Muscle layer of colon (tissue), 2 donors: Measurements from ENCODE around the gene FGF8.

ENCODE experiments used
- H3K27ac ChIP-seq: one replicate; pipeline ENCODE4 v1.7.0; 2013; ENCODE audit warnings: low read depth, mild to moderate bottlenecking, low read length, moderate library complexity
- H3K27me3 ChIP-seq, 2 donors: one replicate each; pipeline ENCODE4 v1.7.0; 2013; ENCODE audit warnings: low read length in 2 of 2, mild to moderate bottlenecking in 2 of 2; ENCODE audit not compliant: insufficient read depth in 2 of 2, control insufficient read depth in 1 of 2
- H3K36me3 ChIP-seq: one replicate; pipeline ENCODE4 v1.7.0; 2013; ENCODE audit warnings: mild to moderate bottlenecking, low read length; ENCODE audit not compliant: insufficient read depth
- H3K4me1 ChIP-seq: one replicate; pipeline ENCODE4 v1.7.0; 2013; ENCODE audit warnings: mild to moderate bottlenecking, low read length; ENCODE audit not compliant: insufficient read depth
- H3K4me3 ChIP-seq, 2 donors: one replicate each; pipeline ENCODE4 v1.7.0; 2013; ENCODE audit warnings: low read length in 2 of 2, low read depth in 1 of 2, mild to moderate bottlenecking in 1 of 2, moderate library complexity in 1 of 2
- H3K9ac ChIP-seq: one replicate; pipeline ENCODE4 v1.7.0; 2013; ENCODE audit warnings: low read length
- H3K9me3 ChIP-seq: one replicate; pipeline ENCODE4 v1.7.0; 2013; ENCODE audit warnings: mild to moderate bottlenecking, low read length
- donor health status: abdominal sarcoma.
- donor health status: Adenocarcinoma of cecum.

Gene FGF8

DNA sequence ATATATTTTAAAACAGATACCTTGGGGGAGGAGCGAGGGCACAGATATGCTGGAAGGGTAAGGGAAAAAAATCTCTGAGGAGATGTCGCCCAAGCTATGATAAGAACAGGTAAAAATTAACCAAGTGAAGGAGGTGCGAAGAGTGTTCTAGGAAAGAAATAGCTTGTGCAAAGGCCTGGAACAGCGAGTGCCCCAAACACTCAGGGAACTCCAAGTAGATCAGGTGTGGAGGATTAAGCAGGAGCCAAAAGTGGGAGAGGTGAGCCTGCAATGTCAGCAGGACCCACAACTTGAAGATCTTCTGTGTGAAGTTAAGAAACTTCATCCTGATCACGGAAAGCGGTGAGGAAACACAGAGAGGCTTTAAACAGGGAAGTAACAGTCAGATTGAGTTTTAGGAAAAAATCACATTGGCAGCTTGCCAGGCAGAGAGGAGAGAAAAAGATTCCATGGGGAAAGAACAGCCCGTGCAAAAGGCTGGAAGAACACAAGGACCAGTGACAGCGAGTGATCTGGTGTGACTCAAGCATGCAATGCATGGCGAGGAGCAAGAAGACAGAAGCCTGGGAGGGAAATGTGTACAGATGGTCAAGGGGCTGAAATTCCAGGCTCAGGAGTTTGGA lies 30.7 kb downstream of the FGF8 start:
- Histone ChIP-seq H3K36me3 (no peaks in the 10 kb centered on the region), H3K4me1 (no peaks in the 10 kb centered on the region), H3K9me3 (no peaks in the 10 kb centered on the region), H3K27ac (no peak overlapping the region), H3K27me3 (peaks cover 0 to 5% of the 10 kb centered on the region in 2 donors), H3K4me3 (no peak overlapping the region), H3K9ac (no peak overlapping the region)

DNA sequence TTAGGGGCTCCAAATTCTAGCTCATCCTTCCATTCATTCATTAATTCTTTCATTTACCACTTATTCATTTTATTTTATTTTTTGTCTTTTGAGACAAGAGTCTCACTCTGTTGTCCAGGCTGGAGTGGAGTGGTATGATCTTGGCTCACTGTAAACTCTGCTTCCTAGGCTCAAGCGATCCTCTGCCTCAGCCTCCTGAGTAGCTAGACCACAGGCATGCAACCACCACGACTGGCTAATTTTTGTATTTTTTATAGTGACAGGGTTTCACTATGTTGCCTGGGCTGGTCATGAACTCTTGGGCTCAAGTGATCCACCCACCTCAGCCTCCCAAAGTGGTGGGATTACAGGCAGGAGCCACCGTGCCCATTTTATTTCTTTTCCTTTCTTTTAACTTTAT lies 31.6 kb downstream of the FGF8 start:
- peaks cover 0 to 5% of the 10 kb centered on the region in 2 donors for H3K27me3 ChIP-seq
- H3K27ac ChIP-seq = no peak overlapping the region
- no peak overlapping the region for H3K9ac ChIP-seq
- H3K4me3 ChIP-seq = no peak overlapping the region
- no peaks in the 10 kb centered on the region for H3K36me3 ChIP-seq
- no peaks in the 10 kb centered on the region for H3K4me1 ChIP-seq
- no peaks in the 10 kb centered on the region for H3K9me3 ChIP-seq

DNA sequence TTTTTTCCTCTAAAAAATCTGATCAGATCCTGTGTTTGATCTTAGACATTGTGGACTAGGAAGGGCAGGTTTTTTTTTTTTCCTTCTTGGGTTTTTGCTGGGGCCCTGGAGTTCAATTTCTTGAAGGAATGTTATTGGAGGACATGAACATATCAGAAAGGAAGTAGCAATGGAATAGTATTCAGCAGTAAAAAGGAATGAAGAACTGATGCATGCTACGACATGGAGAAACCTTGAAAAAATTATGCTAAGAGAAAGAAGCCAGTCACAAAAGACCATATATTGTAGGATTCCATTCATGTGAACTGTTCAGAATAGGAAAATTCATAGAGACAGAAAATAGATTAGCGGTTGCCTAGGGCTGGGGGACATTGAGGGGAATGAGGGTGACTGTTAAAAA lies 34.0 kb downstream of the FGF8 start:
- Histone ChIP-seq H3K27me3 (peaks cover 5 to 6% of the 10 kb centered on the region in 2 donors), H3K9me3 (no peaks in the 10 kb centered on the region), H3K36me3 (no peaks in the 10 kb centered on the region), H3K4me3 (no peak overlapping the region), H3K27ac (no peak overlapping the region), H3K9ac (no peak overlapping the region), H3K4me1 (no peaks in the 10 kb centered on the region)

DNA sequence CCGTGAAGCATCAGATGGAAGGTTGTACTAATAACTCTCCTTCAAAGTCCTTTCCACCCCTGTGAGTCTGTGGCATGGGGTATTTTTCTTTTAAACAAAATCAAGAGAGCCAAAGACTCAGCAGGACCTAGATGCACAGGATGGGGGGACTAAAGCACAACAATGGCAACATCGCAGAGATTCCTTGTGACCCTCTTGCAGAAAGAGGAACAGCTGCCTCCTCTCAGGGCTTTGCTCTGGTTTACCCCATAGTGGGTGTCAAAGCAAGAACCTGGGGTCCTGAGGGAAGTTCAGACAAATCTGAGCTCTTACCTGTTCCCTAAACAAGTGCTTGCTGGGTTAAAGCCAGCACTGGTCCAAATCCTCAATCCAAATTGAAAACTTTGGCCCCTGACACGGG lies 39.2 kb downstream of the FGF8 start:
- Histone ChIP-seq H3K4me1 (no peaks in the 10 kb centered on the region), H3K4me3 (no peak overlapping the region), H3K27ac (no peak overlapping the region), H3K9ac (no peak overlapping the region), H3K36me3 (no peaks in the 10 kb centered on the region), H3K9me3 (no peaks in the 10 kb centered on the region), H3K27me3 (peaks cover 5 to 6% of the 10 kb centered on the region in 2 donors)

DNA sequence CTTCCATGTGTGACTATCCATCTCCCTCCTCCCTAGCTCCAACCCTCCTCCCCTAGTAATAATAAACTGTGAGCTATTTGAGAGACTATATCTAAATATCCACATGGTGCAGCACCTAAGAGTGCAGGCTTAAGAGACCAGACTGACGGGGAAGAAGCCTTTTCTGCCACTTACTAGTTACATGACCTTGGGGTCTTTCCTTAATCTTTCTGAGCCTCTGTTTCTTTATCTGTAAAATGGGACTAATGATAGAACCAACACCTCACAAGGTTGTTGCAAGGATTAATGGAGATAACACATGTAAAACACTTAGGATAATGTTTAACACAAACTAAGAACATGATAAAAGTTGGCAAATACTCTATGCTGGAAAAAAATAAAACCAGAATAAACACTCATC lies 43.8 kb downstream of the FGF8 start:
- Histone ChIP-seq H3K27ac (no peak overlapping the region), H3K4me3 (no peak overlapping the region), H3K4me1 (no peaks in the 10 kb centered on the region), H3K9me3 (no peaks in the 10 kb centered on the region), H3K27me3 (no peaks in the 10 kb centered on the region), H3K9ac (no peak overlapping the region), H3K36me3 (no peaks in the 10 kb centered on the region)

DNA sequence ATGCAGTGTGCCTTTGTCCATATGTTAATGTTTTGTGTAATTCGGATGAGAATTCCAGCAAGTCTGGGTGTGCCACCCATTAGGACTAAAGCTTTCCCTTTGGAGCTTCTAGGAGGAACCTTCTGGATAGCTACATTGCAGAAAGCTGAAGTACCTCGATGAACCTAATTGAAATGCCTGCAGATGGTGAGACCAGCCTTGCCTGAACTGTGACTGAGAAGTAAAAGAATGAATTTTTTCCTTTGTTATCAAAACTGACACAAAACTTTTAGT lies 49.9 kb downstream of the FGF8 start:
- Histone ChIP-seq H3K27ac (no peak overlapping the region), H3K9me3 (no peaks in the 10 kb centered on the region), H3K36me3 (no peaks in the 10 kb centered on the region), H3K27me3 (no peaks in the 10 kb centered on the region), H3K4me3 (no peak overlapping the region), H3K9ac (no peak overlapping the region), H3K4me1 (no peaks in the 10 kb centered on the region)

DNA sequence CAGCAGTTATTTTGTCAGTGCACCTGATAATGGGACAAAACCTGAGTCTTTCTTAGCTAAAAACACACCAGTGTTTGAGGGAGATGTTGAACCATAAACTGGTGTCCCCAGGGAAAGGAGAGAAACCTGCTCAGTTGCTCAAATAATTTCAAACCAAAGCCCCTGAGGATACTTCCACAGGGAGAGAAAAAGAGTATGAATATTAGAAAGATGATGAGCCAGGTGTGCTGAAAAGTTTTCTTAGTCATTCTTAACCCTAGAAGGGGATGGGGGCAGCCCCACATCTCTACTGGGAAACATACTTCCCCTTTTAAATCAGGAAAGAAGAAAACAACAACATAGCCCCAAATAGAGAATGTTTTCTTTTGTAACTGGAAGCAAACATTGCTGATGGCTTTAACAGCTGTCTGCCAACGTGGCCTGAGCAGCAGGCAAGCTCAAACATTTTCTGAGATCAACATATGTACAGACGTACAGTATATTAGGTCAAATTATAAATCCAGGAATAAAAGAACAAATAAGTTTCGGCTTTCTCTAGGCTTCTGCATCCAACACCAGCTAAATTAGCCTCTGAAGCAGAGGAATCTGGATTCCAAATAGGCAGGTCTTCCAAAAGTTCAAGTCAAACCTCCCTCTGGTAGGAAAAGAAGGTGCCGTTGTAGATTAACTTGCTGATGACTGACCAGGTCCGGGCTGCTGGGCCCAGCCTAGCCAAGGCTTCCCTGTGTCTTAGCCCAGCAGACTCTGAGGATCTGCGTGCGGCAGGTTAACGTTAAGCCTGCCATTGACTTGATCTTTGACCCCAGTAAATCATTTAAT lies 50.4 kb downstream of the FGF8 start:
- H3K4me1 ChIP-seq = no peaks in the 10 kb centered on the region
- no peaks in the 10 kb centered on the region for H3K27me3 ChIP-seq
- no peaks in the 10 kb centered on the region for H3K36me3 ChIP-seq
- H3K9me3 ChIP-seq = no peaks in the 10 kb centered on the region
- no peak overlapping the region for H3K27ac ChIP-seq
- H3K9ac ChIP-seq = no peak overlapping the region
- no peak overlapping the region for H3K4me3 ChIP-seq

DNA sequence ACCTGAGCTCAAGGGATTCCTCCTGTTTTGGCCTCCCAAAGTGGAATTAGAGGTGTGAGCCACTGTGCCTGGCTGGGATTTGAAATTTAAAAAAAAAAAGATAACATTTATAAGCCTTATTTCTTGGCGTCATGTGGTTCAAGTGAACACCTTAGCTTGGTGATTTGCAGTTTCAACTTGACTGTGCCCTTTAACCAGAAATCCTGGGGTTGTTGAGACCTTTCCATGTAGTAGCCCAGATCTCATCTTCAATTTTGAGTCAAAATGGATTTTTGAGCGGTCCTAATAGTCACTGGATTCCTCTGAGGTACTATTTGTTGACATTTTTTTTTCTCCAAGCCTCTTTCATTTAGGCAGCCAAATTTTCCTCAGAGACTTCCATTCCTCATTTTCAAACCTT lies 51.5 kb downstream of the FGF8 start:
- H3K4me1 ChIP-seq = no peaks in the 10 kb centered on the region
- H3K4me3 ChIP-seq = no peak overlapping the region
- H3K36me3 ChIP-seq = no peaks in the 10 kb centered on the region
- no peaks in the 10 kb centered on the region for H3K27me3 ChIP-seq
- no peak overlapping the region for H3K9ac ChIP-seq
- no peaks in the 10 kb centered on the region for H3K9me3 ChIP-seq
- H3K27ac ChIP-seq = no peak overlapping the region

DNA sequence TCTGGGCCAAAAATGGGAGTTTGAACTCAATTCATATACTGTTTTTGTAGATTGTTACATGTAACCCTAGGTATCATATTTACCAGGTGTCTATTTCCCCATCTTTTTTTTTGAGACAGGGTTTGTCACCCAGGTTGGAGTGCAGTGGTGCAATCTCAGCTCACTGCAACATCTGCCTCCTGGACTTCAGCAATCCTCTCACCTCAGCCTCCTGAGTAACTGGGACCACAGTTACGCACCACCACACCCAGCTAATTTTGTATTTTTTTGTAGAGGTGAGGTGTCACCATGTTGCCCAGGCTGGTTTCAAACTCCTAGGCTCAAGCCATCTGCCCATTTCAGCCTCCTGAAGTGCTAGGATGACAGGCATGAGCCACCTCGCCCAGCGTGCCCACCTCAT lies 52.7 kb downstream of the FGF8 start:
- no peaks in the 10 kb centered on the region for H3K27me3 ChIP-seq
- no peaks in the 10 kb centered on the region for H3K9me3 ChIP-seq
- no peak overlapping the region for H3K9ac ChIP-seq
- no peaks in the 10 kb centered on the region for H3K4me1 ChIP-seq
- no peak overlapping the region for H3K4me3 ChIP-seq
- no peaks in the 10 kb centered on the region for H3K36me3 ChIP-seq
- no peak overlapping the region for H3K27ac ChIP-seq

DNA sequence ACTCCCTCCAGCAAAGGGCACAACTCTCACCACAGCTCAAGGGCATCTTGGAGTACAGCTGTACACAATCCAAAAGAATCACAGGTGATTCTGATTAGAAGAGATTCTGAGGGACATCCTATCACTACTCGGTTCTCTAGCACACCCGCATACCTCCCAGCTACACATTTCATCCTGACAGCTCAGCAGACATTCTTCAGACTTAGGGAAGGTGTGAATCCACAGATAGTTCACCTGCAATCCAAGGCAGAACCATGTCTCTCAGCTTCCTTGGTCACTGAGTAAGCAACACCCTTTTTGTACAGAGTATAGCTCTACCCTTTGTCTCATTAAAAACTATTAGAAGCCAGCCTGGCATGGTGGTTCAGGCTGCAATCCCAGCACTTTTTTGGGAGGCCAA lies 54.1 kb downstream of the FGF8 start:
- Histone ChIP-seq H3K36me3 (no peaks in the 10 kb centered on the region), H3K9me3 (no peaks in the 10 kb centered on the region), H3K27me3 (no peaks in the 10 kb centered on the region), H3K9ac (no peak overlapping the region), H3K4me1 (no peaks in the 10 kb centered on the region), H3K4me3 (no peak overlapping the region), H3K27ac (no peak overlapping the region)

DNA sequence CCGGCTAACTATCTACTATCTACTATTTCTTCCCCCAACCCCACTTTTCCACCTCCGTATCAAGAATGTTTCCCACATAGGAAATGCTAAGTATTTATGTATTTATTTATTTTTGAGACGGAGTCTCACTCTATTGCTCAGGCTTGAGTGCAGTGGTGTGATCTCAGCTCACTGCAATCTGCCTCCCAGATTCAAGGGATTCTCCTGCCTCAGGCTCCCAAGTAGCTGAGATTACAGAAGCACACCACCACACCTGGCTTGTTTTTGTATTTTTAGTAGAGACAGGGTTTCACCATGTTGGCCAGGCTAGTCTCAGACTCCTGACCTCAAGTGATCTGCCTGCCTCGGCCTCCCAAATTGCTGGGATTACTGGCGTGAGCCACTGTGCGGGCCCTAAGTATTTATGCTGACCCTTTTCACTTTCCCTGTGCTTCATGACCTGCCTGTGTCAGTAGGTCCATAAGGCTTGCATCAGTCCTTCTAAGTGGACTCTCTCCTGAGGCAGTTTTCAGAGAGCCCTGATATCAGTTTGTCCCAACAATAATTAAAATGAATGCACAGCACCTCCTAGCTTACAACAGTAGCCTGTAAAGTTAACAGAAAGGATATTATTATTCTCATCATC lies 55.2 kb downstream of the FGF8 start:
- no peak overlapping the region for H3K9ac ChIP-seq
- H3K27ac ChIP-seq = no peak overlapping the region
- no peaks in the 10 kb centered on the region for H3K9me3 ChIP-seq
- H3K4me3 ChIP-seq = no peak overlapping the region
- no peaks in the 10 kb centered on the region for H3K36me3 ChIP-seq
- H3K27me3 ChIP-seq = no peaks in the 10 kb centered on the region
- H3K4me1 ChIP-seq = no peaks in the 10 kb centered on the region
